Astrocyte of the cerebellum (primary cell): ENCODE results near the gene SDHA.
"Not testable (repeated sequence)": the region's sequence is repeated elsewhere in the genome, so short reads cannot be mapped to it uniquely, and the experiment has no call there.

Experiments
- DNase-seq: peaks from one replicate; pipeline ENCODE4 v3.0.0-alpha.2; 2011; ENCODE audit warnings: low read depth
- H3K4me3 ChIP-seq: 2 replicates; pipeline ENCODE4 v1.5.1; 2011; ENCODE audit warnings: mild to moderate bottlenecking, low read depth, low read length, moderate library complexity
- CTCF ChIP-seq: IDR thresholded peaks from 2 replicates; pipeline ENCODE4 v1.5.1; 2012; ENCODE audit warnings: low read length, low read depth, moderate library complexity, mild to moderate bottlenecking; ENCODE audit errors: missing control alignments
- in situ Hi-C: cut with HindIII; loops from 2 replicates; pipeline ENCODE4 v1.10.0; 2017; ENCODE audit warnings: low sequenced_read_pairs

SDHA gene

GRCh38 chr5:257148-257547 lies 39.0 kb downstream of the SDHA start:
- in situ Hi-C loops, result no loop called here
- no peak for TF ChIP-seq CTCF
- DNase-seq, result no peak
- H3K4me3 ChIP-seq, result no peak overlapping the region

- H3K4me3 ChIP-seq, in situ Hi-C loops: not testable (repeated sequence)
- peak; percentile 95 for DNase-seq
Observed at GRCh38 chr5:263275-263974, 45.3 kb downstream of the SDHA start.

DNA sequence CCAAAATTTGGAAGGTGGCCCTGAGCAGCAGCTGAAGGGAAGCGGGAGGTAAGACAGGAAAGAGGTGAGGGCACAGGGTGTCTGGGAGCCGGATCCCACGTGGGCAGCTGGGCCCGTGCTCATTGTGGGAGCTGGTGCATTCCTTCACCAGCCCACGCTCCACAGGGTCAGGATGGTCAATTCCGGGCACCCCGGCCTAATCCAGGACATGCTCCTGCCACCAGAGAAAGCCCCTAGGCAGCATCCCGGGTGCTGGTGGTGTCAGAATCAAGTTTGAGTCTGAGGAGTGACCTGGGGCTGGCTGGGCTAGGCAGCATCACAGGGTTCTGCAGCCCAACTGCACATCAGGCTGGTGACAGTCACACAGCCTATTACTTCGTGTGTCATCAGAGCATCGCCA lies 46.2 kb downstream of the SDHA start:
- no peak for TF ChIP-seq CTCF
- in situ Hi-C loops, result no loop called here
- H3K4me3 ChIP-seq, result no peak overlapping the region
- DNase-seq, result no peak

- in situ Hi-C loops, H3K4me3 ChIP-seq: not testable (repeated sequence)
- DNase-seq, result peak; percentile 65
Observed at GRCh38 chr5:266311-267026, 48.3 kb downstream of the SDHA start.

DNA sequence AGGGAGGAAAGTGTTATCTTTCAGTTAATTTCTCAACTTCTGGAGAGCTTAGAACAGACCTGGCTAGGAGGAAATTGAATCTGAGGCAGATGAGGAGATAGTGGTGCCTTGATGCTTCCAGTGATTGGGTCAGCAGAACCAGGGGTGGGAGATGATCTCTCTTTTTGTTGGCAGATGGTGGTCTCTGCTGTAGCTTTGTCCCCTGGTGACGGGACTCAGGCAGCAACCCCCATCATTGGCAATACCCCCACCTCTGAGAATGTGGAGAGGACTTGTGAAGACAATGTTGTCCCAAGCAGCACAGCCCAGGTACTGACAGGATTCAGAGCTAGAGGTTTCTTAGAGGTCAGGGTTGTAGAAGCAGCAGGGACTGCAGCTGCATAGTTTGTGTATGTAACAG lies 49.6 kb downstream of the SDHA start:
- H3K4me3 ChIP-seq, result no peak overlapping the region
- in situ Hi-C loops, result no loop called here
- TF ChIP-seq CTCF, result no peak
- DNase-seq, result no peak

- in situ Hi-C loops, result no loop called here
- no peak for DNase-seq
- no peak overlapping the region for H3K4me3 ChIP-seq
- no peak for TF ChIP-seq CTCF
Observed at GRCh38 chr5:270340-270739, 52.2 kb downstream of the SDHA start.

- in situ Hi-C loops, DNase-seq: not testable (repeated sequence)
- peak overlapping the region; percentile 78 for H3K4me3 ChIP-seq
Observed at GRCh38 chr5:271828-272167, 53.7 kb downstream of the SDHA start.

GRCh38 chr5:273091-273490 lies 55.0 kb downstream of the SDHA start:
- DNase-seq, H3K4me3 ChIP-seq, in situ Hi-C loops: not testable (repeated sequence)

DNA sequence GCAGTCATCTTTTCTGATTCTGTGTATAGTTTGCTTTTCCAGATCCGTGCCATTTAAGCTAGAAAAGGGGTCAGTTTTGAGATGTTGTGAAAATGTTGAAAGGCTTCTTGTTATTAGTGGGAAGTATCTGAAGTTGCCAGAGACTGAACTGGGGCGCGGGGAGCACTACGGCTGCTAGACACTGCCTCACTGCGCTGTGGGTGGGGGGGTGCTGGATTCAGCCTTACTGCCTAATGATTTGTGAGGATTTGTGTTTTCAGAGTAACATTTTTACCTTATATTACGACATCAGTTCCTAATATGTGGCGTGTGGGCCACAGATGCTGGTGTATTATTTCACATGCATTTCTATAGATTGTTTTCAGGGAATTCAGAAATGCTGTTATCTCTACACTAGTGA lies 55.4 kb downstream of the SDHA start:
- in situ Hi-C loops, DNase-seq, H3K4me3 ChIP-seq: not testable (repeated sequence)

GRCh38 chr5:274346-274745 lies 56.2 kb downstream of the SDHA start:
- in situ Hi-C loops, result not testable (repeated sequence)

More at GRCh38 chr5:274346-274745, 56.2 kb downstream of the SDHA start:
- not testable (repeated sequence) for DNase-seq, H3K4me3 ChIP-seq
